Keratinocyte (primary cell): ENCODE measurements around the gene VPS37C.

Experiments
- CTCF ChIP-seq, 3 experiments: IDR thresholded peaks in 1 of 3; conservative IDR thresholded peaks in 1 of 3; optimal IDR thresholded peaks in 1 of 3; 2 replicates in 2 of 3; 3 replicates in 1 of 3; pipeline versions ENCODE3 to v1.5.1; 2011; ENCODE audit warnings: low read length in 3 of 3, mild to moderate bottlenecking in 3 of 3, moderate library complexity in 2 of 3, control low read depth in 1 of 3, inconsistent platforms in 1 of 3; ENCODE audit not compliant: insufficient read depth in 2 of 3; ENCODE audit errors: extremely low read depth in 1 of 3
- EZH2 ChIP-seq: IDR thresholded peaks from one replicate; pipeline ENCODE4 v1.6.1; 2012; ENCODE audit warnings: inconsistent platforms, mild to moderate bottlenecking, low read length, moderate library complexity

GRCh38 chr11:61095021-61095420 lies 66.2 kb downstream of the VPS37C start:
- TF ChIP-seq CTCF (optimal IDR thresholded peaks at IDR 0.05 in 1 of 3, IDR thresholded peaks at IDR 0.05 in 1 of 3, conservative IDR thresholded peaks at IDR 0.05 in 1 of 3; ENCODE audit: extremely low read depth in 1 of 3, insufficient read depth in 2 of 3, low read length in 3 of 3) (no peak), EZH2 (no peak)
